NCI-H345 (cell line): ENCODE measurements around the gene STX7.

Source experiments
- DNase-seq: peaks from one replicate; lab custom pipeline; 2025; lab: John Stamatoyannopoulos, UW

Gene STX7

DNA sequence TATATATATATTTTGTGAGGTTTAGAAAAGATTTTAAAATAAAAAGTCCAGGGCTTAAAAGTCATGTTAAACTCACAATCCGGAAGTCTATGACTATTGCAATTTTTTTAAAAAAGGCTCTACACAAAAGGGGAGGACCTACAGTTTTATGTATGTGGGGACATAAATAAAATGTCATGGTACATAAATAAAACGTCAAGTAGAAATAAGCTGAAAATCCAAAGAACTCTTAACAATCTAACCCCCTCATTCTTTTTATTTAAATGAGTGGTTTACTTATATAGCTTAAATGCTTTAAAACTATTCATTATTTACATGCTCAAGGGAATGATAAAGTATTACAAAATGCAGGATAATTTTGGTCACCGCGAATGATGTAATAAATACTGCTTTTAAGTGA lies 36.2 kb downstream of the STX7 start:
- DNase-seq, result no peak

GRCh38 chr6:132475925-132476324 lies 37.0 kb downstream of the STX7 start:
- no peak for DNase-seq

- no peak for DNase-seq
These were observed 41.1 kb downstream of the STX7 start for GRCh38 chr6:132471787-132472186.

DNA sequence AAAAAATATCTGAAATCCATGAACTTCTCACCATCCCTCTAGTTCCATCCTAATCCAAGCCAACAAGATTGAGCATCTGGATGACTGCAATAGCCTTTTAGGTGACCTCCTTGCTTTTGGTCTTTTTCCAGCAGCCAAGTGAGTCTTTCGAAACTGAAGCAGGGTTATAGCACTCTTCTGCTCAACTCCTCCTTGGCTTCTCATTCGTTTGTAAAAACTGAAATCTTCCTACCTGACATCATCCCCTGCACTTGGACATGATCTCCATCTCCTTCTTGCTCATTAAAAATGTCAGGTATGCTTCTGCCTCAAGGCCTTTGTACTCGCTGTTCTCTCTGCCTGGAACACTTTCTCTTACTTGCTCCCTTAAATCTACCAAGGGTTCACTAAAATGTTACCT lies 46.0 kb downstream of the STX7 start:
- no peak for DNase-seq

DNA sequence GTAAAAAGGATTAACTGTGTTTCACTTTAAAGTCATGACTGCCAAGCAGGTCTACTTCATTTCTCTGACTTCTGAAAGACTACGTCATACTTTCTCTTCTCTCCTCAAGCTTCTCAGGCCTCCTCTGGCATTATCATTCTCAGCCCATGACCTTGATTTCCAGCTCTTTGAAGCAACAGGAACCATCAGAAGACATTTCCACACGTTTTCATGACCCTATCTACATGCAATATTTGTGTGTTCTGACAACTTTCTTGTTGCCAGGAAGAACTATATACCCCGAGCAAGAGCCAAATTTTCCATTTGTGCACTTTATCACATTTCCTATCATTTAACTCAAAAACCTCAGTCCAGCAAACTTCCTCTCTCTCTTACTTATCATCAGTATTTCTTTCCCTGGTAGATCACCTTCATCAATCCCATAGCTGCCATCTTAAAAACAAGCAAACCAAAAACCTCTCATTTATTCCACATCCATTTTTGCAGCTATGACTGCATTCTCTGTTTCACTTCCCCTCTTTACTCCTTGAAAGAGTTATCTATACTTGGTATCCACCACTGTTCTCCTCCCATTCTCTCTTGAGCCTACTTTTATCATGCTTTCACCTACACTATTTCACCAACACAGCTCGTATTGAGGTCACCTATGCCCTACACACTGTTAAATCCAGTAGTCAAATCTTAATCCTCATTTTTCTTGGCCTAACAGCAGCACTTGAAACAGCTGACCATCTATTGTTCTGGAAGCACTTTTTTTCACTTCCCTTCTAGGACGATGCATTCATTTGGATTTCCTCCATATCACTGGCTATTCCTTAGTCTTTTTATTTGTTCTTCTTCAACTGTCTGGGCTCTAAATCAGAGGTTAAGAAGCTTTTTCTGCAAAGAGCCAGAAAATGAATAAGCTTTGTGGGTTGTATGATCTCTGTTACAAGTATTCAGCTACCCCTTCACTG lies 47.1 kb downstream of the STX7 start:
- DNase-seq, result no peak

GRCh38 chr6:132464538-132465256 lies 48.2 kb downstream of the STX7 start:
- DNase-seq, result no peak

DNA sequence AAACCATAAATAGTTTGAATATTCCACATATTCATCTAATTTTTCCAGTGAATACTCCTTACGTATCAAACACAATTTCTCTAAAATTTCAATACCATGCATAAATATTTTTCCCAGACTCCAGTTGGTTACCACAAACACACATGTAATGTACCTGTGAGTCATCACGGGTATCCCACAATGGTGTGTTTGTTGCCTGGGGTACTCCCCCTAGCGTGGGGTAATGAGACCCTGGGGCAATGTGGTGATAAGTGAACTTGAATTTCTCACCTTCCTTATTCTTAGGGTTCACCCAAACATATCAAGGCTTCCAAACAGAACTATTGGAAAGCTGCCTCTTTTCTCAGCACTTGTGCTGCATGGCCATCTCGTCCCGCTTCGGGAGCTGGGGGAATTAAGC lies 51.0 kb downstream of the STX7 start:
- no peak for DNase-seq

GRCh38 chr6:132459605-132459952 lies 53.3 kb downstream of the STX7 start:
- DNase-seq, result no peak

DNA sequence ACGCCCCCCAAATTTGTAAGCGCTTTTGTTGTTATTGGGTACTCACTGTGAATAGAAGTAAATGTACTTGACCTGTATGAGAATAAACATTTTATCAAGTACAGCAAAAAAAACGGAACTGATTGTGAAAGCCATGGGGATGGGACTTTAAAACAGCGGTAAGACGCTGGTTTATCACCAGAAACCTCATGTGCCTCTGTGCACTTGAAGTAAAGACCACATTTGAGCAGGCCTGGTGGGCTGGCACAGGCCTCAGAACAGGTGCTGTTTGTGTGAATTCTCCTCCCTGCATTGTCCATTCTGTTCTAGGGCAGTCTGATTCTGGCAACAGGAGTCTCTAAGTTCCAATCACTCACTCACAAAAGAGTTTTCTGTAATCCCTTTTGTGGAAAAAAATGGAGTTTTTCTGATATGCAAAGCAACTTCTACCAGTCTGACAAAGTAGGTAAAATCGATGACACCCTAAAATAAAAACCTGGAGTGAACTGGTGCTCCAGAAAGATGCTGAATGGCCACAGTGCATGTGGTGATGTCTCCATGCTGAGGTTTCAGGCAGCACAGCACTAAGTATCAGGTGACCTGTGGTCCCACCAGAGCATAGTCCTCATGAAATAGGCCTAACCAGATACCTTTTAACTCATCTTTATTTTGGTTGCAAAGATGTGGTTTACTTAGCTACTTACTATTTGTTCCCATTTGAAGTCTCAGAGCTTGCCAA lies 53.9 kb downstream of the STX7 start:
- no peak for DNase-seq

DNA sequence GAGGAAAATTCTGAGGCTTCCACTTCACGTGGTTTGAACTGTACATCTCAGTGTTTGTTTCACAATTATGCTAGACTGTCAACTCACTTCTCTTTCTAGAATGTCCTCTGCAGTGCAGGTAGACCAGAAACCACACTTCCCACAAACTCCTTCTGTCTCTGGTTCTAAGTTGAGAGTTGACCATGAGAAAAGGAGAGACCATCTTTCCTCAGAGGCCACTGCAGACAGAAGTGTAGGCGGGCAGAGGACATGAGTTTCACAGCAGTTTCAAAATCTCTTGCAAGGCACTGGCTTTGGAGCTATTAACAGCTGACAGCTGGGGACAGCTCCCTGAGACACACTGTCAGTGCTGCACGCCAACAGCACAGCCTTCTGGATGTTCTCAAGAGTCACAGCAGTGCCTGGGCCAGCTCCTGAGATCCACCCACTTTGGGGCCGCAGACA lies 56.2 kb downstream of the STX7 start:
- DNase-seq, result no peak

- no peak for DNase-seq
These were observed 66.1 kb downstream of the STX7 start for GRCh38 chr6:132446855-132447241.

- DNase-seq, result no peak
These were observed 66.6 kb downstream of the STX7 start for GRCh38 chr6:132446141-132446854.

DNA sequence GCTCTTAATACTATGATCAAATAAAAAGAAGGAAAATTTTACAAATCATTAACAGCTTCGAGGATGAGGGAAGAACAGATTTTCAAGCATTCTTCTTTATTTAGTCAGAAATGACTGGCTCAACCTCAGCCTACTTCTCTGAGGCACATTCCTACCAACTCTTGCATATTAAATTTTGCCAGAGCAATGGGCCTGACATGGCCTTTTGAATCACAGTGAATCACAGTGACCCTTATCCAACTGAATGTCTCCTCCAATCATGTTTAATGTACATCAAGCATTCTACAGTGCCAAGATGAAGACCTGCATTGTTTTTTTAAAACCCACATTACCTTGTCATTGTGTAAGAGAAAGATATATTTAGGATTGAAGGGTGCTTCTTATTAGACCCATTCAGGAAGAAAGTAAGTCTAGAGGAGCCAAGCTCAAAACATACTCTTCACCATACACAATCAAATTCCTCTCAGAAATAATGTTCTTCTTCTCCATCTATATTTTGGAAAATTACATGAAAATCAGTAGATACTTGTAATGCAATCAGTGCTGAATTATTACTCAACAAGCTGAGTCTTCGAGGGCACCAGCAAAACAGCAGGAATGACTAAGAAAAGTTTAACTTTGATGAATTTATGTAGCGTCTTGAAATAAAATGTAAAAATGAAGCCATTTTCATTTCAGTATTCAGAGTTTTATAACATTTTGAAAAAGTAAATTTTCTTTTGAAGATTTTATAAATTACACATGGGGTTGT lies 67.5 kb downstream of the STX7 start:
- DNase-seq, result no peak

- DNase-seq, result no peak
These were observed 69.7 kb downstream of the STX7 start for GRCh38 chr6:132443206-132443605.

DNA sequence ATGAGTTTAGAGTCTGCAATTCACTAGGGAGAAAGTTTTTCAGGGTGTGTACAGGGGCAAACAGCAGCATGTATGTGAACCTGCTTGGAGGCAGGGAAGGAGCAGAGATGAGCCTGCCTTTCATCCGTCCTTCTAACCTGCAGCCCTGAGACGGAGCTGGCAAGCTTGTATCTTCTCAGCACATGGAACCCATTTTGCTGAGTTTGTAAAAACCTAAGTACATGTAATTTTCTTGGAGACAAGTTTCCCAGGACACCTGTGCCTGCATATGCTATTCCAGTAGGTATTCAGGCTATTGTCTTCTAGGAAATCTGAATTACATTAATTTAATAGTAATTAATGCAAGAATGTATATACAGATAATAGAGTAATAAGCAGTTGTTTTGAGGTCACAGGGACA lies 82.8 kb downstream of the STX7 start:
- no peak for DNase-seq

DNA sequence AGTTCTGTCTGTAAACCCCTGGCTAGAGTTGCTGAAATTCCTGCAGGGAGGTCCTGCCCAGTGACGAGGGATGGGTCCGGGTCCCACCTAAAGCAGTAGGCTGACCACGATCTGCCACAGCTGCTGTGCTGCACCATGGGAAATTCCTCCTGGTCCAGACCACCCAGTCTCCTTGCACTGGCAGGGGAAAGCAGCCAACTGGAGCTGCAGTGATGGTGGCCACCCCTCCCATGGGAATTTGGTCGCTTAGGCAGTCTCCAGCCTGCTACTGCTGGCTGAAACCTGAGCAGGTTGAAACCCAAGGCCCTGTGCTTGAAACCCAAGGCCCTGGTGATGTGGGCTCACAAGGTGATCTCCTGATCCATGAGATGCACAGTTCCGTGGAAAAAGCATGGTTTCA lies 87.7 kb downstream of the STX7 start:
- no peak for DNase-seq

DNA sequence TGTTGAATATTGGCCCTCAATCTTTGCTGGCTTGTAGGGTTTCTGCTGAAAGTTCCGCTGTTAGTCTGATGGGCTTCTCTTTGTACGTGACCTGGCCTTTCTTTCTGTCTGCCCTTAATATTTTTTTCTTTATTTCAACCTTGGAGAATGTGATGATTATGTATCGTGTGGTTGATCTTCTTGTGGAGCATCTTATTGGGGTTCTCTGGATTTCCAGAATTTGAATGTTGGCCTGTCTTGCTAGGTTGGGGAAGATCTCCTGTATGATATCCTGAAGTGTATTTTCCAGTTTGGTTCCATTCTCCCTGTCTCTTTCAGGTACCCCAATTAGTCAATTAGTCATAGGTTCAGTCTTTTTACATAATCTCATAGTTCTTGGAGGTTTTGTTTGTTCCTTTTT lies 89.1 kb downstream of the STX7 start:
- no peak for DNase-seq

GRCh38 chr6:132418235-132418965 lies 94.5 kb downstream of the STX7 start:
- DNase-seq, result no peak

DNA sequence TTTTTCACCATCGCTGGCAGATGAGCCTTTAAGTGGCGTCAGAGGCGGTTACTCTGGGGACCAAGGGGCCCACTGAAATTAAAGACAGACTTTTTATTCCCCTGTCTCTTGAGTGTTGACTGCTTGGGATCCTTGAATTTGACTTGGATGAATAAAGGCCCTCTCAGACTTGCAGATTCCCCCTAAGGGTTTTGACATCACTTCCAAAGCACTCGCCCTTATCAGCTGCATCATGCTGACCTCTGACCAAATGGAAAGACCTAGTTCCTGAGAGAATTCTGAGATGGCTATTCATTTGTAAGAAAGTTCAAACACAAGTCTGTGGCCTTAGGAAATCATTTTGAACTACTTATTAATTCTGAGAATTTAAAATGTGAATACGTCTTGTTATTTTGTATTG lies 98.2 kb downstream of the STX7 start:
- no peak for DNase-seq

- DNase-seq, result no peak
These were observed 98.6 kb downstream of the STX7 start for GRCh38 chr6:132414322-132414721.

- no peak for DNase-seq
These were observed 99.5 kb downstream of the STX7 start for GRCh38 chr6:132413499-132413802.
